Caco-2 (cell line): Measurements from ENCODE around the gene WDR77. TPM values are rescaled to one million over a fixed set of nuclear protein-coding genes. Genes with fewer than 3 reads are reported as not detected.

Experiments
- BruUV-seq: library from RNA; stranded (reverse); fragments of 400-500 nt; replicated peaks from 2 replicates; lab custom pipeline; 2021; lab: Mats Ljungman, UMichigan
- CTCF ChIA-PET: fragments of 300-600 bp; sonication (Branson Sonifier 250); formaldehyde crosslinking; loops from one replicate; lab custom pipeline; 2022; ENCODE audit warnings: antibody characterized with exemption; lab: Charles Lee
- POLR2A ChIA-PET: fragments of 300-600 bp; sonication (Branson Sonifier 250); formaldehyde crosslinking; loops from one replicate; lab custom pipeline; 2022; ENCODE audit warnings: antibody characterized with exemption; lab: Charles Lee
- DNase-seq, 2 experiments: peaks; one replicate each; pipeline versions ENCODE4 v3.0.0 to v3.0.0-alpha.2; 2020 to 2022
- H3K27me3 ChIP-seq: replicated peaks from 2 replicates; pipeline ENCODE4 v1.6.0; 2011; ENCODE audit warnings: low read length; ENCODE audit not compliant: control insufficient read depth, insufficient read depth
- H3K36me3 ChIP-seq: 2 replicates; pipeline ENCODE4 v1.5.1; 2011; ENCODE audit warnings: low read length; ENCODE audit not compliant: control insufficient read depth, insufficient read depth
- H3K4me1 ChIP-seq: fragments of 250-450 bp; sonication (Bioruptor Pico); 2 replicates; pipeline ENCODE4 v1.5.1; 2020; ENCODE audit warnings: mild to moderate bottlenecking
- H3K4me3 ChIP-seq: 2 replicates; pipeline ENCODE4 v1.5.1; 2011; ENCODE audit warnings: low read depth, mild to moderate bottlenecking, control low read depth, low read length
- H3K9me3 ChIP-seq: fragments of 250-450 bp; sonication (Bioruptor Pico); 2 replicates; pipeline ENCODE4 v1.5.1; 2020; ENCODE audit warnings: mild to moderate bottlenecking, moderate library complexity
- H3K27ac Mint-ChIP-seq: one replicate; pipeline ENCODE4 v1.8.0; 2022; ENCODE audit warnings: mixed read lengths; ENCODE audit not compliant: unreplicated experiment
- H3K27me3 Mint-ChIP-seq: one replicate; pipeline ENCODE4 v1.8.0; 2022; ENCODE audit warnings: mixed read lengths; ENCODE audit not compliant: insufficient read depth, unreplicated experiment
- H3K36me3 Mint-ChIP-seq: one replicate; pipeline ENCODE4 v1.8.0; 2022; ENCODE audit warnings: mild to moderate bottlenecking, mixed read lengths; ENCODE audit not compliant: insufficient read depth, unreplicated experiment
- H3K4me1 Mint-ChIP-seq: one replicate; pipeline ENCODE4 v1.8.0; 2022; ENCODE audit warnings: low read depth, mixed read lengths; ENCODE audit not compliant: unreplicated experiment
- H3K4me3 Mint-ChIP-seq: one replicate; pipeline ENCODE4 v1.8.0; 2022; ENCODE audit warnings: mild to moderate bottlenecking, moderate library complexity, mixed read lengths; ENCODE audit not compliant: unreplicated experiment
- H3K9me3 Mint-ChIP-seq: one replicate; pipeline ENCODE4 v1.8.0; 2022; ENCODE audit warnings: mixed read lengths; ENCODE audit not compliant: unreplicated experiment
- intact Hi-C: fragments of 100-400 bp; cut with micrococcal nuclease; formaldehyde crosslinking; loops from one replicate; pipeline ENCODE4 v1.10.0; 2022; ENCODE audit not compliant: unreplicated experiment
- total RNA-seq: library from RNA; stranded (reverse); gene quantifications from 2 replicates; pipeline ENCODE4 v1.2.3, GENCODE V29; 2022
- TF ChIP-seq, protein P1 (sequence below), 2 experiments: fragments of 200-600 bp in 1 of 2; IDR thresholded peaks; 1 replicate in 1 of 2; 2 replicates in 1 of 2; pipeline versions ENCODE4 v1.5.1 to v1.8.0; 2011 to 2022; ENCODE audit warnings: antibody characterized with exemption in 1 of 2, control low read depth in 1 of 2, inconsistent platforms in 1 of 2, low read depth in 1 of 2, low read length in 1 of 2, mild to moderate bottlenecking in 1 of 2, moderate library complexity in 1 of 2; ENCODE audit not compliant: insufficient read depth in 1 of 2, severe bottlenecking in 1 of 2, unreplicated experiment in 1 of 2

The WDR77 gene
- total RNA-seq, 1 experiment from 2014 or later, result 31.9 TPM

DNA sequence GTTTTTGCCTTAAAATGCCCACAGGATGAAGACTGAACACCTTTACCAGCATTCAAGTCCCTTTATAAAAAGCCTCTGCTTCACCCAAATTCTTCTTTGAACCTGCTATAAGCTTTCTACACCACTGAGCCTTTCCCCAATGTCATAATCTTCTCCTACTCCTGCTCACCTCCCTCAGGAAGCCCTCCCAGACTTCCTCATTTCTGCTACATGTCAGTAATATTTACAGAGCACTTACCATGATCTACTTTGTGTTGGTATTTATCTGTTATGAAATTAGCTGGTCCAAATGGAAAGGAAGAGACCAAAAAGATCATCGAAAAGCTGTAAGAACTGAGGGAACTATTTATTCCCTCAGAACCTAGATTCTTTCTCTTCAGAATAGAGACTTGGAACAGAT lies 30.0 kb downstream of the WDR77 start:
- Histone ChIP-seq H3K4me1 (peaks cover 11% of the 10 kb centered on the region; the same call in 1 of the 2 replicates), H3K9me3 (no peaks in the 10 kb centered on the region), H3K4me3 (no peak overlapping the region), H3K36me3 (no peaks in the 10 kb centered on the region), H3K27me3 (no peaks in the 10 kb centered on the region)
- no peak overlapping the region for H3K4me3 Mint-ChIP-seq
- POLR2A ChIA-PET, result no interaction called here
- peaks cover 30% of the 10 kb centered on the region for H3K4me1 Mint-ChIP-seq
- CTCF ChIA-PET, result no interaction called here
- BruUV-seq, result no TSS peak
- intact Hi-C loops, result no loop called here
- H3K36me3 Mint-ChIP-seq, result no peaks in the 10 kb centered on the region
- no peaks in the 10 kb centered on the region for H3K9me3 Mint-ChIP-seq
- DNase-seq, result no peak
- H3K27me3 Mint-ChIP-seq, result no peaks in the 10 kb centered on the region
- no peak overlapping the region for H3K27ac Mint-ChIP-seq
- TF ChIP-seq, protein P1, sequence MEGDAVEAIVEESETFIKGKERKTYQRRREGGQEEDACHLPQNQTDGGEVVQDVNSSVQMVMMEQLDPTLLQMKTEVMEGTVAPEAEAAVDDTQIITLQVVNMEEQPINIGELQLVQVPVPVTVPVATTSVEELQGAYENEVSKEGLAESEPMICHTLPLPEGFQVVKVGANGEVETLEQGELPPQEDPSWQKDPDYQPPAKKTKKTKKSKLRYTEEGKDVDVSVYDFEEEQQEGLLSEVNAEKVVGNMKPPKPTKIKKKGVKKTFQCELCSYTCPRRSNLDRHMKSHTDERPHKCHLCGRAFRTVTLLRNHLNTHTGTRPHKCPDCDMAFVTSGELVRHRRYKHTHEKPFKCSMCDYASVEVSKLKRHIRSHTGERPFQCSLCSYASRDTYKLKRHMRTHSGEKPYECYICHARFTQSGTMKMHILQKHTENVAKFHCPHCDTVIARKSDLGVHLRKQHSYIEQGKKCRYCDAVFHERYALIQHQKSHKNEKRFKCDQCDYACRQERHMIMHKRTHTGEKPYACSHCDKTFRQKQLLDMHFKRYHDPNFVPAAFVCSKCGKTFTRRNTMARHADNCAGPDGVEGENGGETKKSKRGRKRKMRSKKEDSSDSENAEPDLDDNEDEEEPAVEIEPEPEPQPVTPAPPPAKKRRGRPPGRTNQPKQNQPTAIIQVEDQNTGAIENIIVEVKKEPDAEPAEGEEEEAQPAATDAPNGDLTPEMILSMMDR (IDR thresholded peaks at IDR 0.05; ENCODE audit: insufficient read depth in 1 of 2, low read depth in 1 of 2, low read length in 1 of 2, severe bottlenecking in 1 of 2, unreplicated experiment in 1 of 2), result no peak

DNA sequence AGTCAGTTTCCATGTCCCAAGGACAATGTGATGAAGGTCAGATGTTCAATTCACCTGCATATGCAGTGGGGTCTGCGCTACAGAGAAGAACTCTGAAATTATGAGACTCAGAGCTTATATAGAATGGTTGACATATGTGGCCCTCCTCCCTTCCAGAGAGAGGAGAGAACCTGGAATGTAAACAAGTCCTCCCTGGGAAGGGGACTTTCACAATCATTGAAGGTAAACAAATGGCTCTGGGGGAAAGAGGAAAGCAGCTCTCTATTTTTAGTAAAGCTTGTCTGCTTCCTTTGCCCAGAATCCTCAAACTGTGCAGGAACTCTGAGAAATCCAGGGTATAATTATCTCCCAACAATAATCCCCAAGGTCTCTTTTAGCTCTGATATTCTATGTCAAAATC lies 31.3 kb downstream of the WDR77 start:
- TF ChIP-seq, protein P1 (IDR thresholded peaks at IDR 0.05; ENCODE audit: insufficient read depth in 1 of 2, low read depth in 1 of 2, low read length in 1 of 2, severe bottlenecking in 1 of 2, unreplicated experiment in 1 of 2), result no peak
- Mint-ChIP-seq H3K9me3 (no peaks in the 10 kb centered on the region), H3K4me3 (no peak overlapping the region), H3K27me3 (no peaks in the 10 kb centered on the region), H3K36me3 (no peaks in the 10 kb centered on the region), H3K4me1 (peaks cover 24% of the 10 kb centered on the region), H3K27ac (peak overlapping the region; percentile 5)
- BruUV-seq, result no TSS peak
- Histone ChIP-seq H3K4me3 (no peak overlapping the region), H3K27me3 (no peaks in the 10 kb centered on the region), H3K4me1 (peaks cover 11% of the 10 kb centered on the region; the same call in 1 of the 2 replicates), H3K36me3 (no peaks in the 10 kb centered on the region), H3K9me3 (no peaks in the 10 kb centered on the region)
- ChIA-PET CTCF (interaction anchor here (0.6 to 1.0 kb wide), 3 partner anchors 18 to 1311 kb away, joined by 3 read pairs; no protein-coding TSS in a partner anchor), POLR2A (interaction anchor here (0.8 kb wide), 1 partner anchor 71 kb away, joined by 3 read pairs; no protein-coding TSS in a partner anchor)
- intact Hi-C loops, result no loop called here
- DNase-seq, result peak in 1 of 2 experiments; percentile 30

DNA sequence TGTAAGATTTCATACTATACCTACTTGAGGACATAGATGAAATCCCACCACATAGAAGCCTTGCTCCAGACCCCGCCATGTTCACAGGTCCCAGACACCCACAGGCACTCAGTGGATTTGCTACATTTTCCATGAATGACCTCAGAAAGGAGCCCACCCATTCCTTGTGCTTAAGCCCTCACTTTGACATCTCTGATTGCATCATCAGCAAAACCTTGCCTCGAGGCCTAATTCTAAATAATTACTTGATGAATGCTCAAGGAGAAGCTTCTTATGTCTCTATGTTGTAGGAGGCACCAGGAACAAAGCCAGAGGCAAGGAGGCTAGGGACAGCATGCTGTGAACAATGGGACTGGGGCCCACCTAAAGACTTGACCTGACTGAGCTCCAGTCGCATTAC lies 33.6 kb downstream of the WDR77 start:
- no TSS peak for BruUV-seq
- CTCF ChIA-PET, result no interaction called here
- intact Hi-C loops, result no loop called here
- Mint-ChIP-seq H3K4me1 (peaks cover 21% of the 10 kb centered on the region), H3K4me3 (no peak overlapping the region), H3K36me3 (no peaks in the 10 kb centered on the region), H3K27me3 (no peaks in the 10 kb centered on the region), H3K27ac (no peak overlapping the region), H3K9me3 (no peaks in the 10 kb centered on the region)
- Histone ChIP-seq H3K27me3 (no peaks in the 10 kb centered on the region), H3K4me3 (no peak overlapping the region), H3K36me3 (no peaks in the 10 kb centered on the region), H3K9me3 (no peaks in the 10 kb centered on the region), H3K4me1 (peaks cover 11% of the 10 kb centered on the region; the same call in 1 of the 2 replicates)
- TF ChIP-seq, protein P1 (IDR thresholded peaks at IDR 0.05; ENCODE audit: insufficient read depth in 1 of 2, low read depth in 1 of 2, low read length in 1 of 2, severe bottlenecking in 1 of 2, unreplicated experiment in 1 of 2), result no peak
- POLR2A ChIA-PET, result no interaction called here
- no peak for DNase-seq
